Transverse colon (tissue), 4 donors: ENCODE results near the gene EPB41L5. TPM values are rescaled to one million over a fixed set of nuclear protein-coding genes. Genes with fewer than 3 reads are reported as not detected.

Experiments used
- DNase-seq: peaks from one replicate; pipeline ENCODE4 v3.0.0-alpha.2; 2019
- H3K27ac ChIP-seq, 4 donors: fragments of 200-600 bp; sonication (generic); 2 replicates each; pipeline ENCODE4 v1.5.1; 2016 to 2018; ENCODE audit warnings: inconsistent platforms in 4 of 4
- H3K27me3 ChIP-seq: fragments of 200-600 bp; sonication (generic); 2 replicates; pipeline ENCODE4 v1.5.1; 2017; ENCODE audit warnings: inconsistent platforms
- H3K36me3 ChIP-seq, 4 donors: fragments of 200-600 bp; sonication (generic); 2 replicates each; pipeline ENCODE4 v1.5.1; 2017 to 2019; ENCODE audit warnings: inconsistent platforms in 4 of 4
- H3K4me1 ChIP-seq, 4 donors: fragments of 200-600 bp; sonication (generic); 2 replicates each; pipeline ENCODE4 v1.5.1; 2017 to 2020; ENCODE audit warnings: inconsistent platforms in 4 of 4
- H3K4me3 ChIP-seq, 4 donors: fragments of 200-600 bp; sonication (generic); 1 replicate in 1 of 4; 2 replicates in 3 of 4; pipeline versions ENCODE4 v1.5.1 to v1.6.1; 2017 to 2019; ENCODE audit warnings: inconsistent platforms in 4 of 4
- H3K9me3 ChIP-seq, 2 donors: fragments of 200-600 bp; sonication (generic); 2 replicates each; pipeline ENCODE4 v1.5.1; 2017 to 2019; ENCODE audit warnings: inconsistent platforms in 2 of 2
- CTCF ChIP-seq, 5 experiments: fragments of 200-600 bp in 3 of 5; fragments of 450-650 bp in 2 of 5; sonication (generic) in 3 of 5; IDR thresholded peaks; 1 replicate in 2 of 5; 2 replicates in 3 of 5; pipeline ENCODE4 v1.5.1; 2016 to 2017; ENCODE audit warnings: antibody characterized with exemption in 5 of 5, inconsistent platforms in 3 of 5, mild to moderate bottlenecking in 2 of 5, moderate library complexity in 1 of 5
- EP300 ChIP-seq: sonication (generic); formaldehyde crosslinking; IDR thresholded peaks from one replicate; pipeline ENCODE4 v1.6.1; 2017; ENCODE audit warnings: antibody characterized with exemption, low read depth
- POLR2A ChIP-seq: fragments of 450-650 bp; IDR thresholded peaks from one replicate; pipeline ENCODE4 v1.6.1; 2016; ENCODE audit warnings: antibody characterized with exemption, mild to moderate bottlenecking, moderate library complexity
- POLR2AphosphoS5 ChIP-seq, 3 donors: sonication (generic); formaldehyde crosslinking; IDR thresholded peaks; one replicate each; pipeline ENCODE4 v1.6.1; 2016; ENCODE audit warnings: antibody characterized with exemption in 3 of 3
- WGBS, 2 donors: methylation state at CpG; one replicate each; pipeline ENCODE4 v1.1.5; 2018; ENCODE audit warnings: low coverage in 1 of 2; 5-methylcytosine and 5-hydroxymethylcytosine counted together
- in situ Hi-C, 4 donors: fragments of 200-750 bp; cut with MboI; loops; one replicate each; pipeline versions ENCODE4 v1.15.0 to v1.15.1; 2017; ENCODE audit warnings: low sequenced_read_pairs in 3 of 4, low pct_ligation_motif_present in 1 of 4, low pct_unique_long_range_greater_than_20kb in 1 of 4
- intact Hi-C: fragments of 100-400 bp; cut with DNase I; formaldehyde crosslinking; loops from one replicate; pipeline ENCODE4 v1.15.1; 2023; ENCODE audit warnings: low total_unique reads
- total RNA-seq, 4 donors: library from RNA; depleted of rRNA; stranded (reverse); fragments of >200 nt; gene quantifications; one replicate each; pipeline ENCODE4 v1.1.0, GENCODE V29; 2016

EPB41L5 gene
- total RNA-seq, 4 donors from 2014 or later = 11.1 to 36.5 (median 27.6) TPM

- 67 to 88% methylated on average over 1 of the region's 1 CpG for WGBS, 2 donors
- no peak for TF ChIP-seq POLR2AphosphoS5 (IDR thresholded peaks at IDR 0.05)
- Histone ChIP-seq H3K4me3 (no peak overlapping the region), H3K9me3 (no peaks in the 10 kb centered on the region), H3K36me3 (no peaks in the 10 kb centered on the region), H3K27ac (no peak overlapping the region), H3K4me1 (peaks cover 11 to 29% (median 18%) of the 10 kb centered on the region in 4 donors), H3K27me3 (no peaks in the 10 kb centered on the region)
- in situ Hi-C loops = no loop called here
- intact Hi-C loops = no loop called here
- no peak for DNase-seq
Measured at GRCh38 chr2:120108749-120109148, 95.9 kb downstream of the EPB41L5 start.

GRCh38 chr2:120109186-120110061, 96.5 kb downstream of the EPB41L5 start:
- no peak for DNase-seq
- in situ Hi-C loops = loop anchor here in 1 of 4 donors (10.0 kb wide), 1 partner anchor 65 kb away; no protein-coding TSS in a partner anchor

DNA sequence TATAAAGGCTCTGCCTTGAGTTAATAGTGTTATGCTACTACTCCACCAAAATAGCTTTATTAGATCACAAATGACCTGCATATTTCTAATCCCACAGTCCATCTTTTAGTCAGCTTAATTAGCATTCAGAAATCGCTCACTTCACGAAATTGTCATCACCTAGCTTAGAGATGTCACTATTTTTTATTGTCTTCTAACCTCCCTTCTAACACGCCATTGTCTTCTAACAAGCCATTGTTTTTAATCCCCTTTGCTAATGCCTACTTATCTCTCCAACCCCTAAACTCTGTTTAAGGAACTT, 97.1 kb downstream of the EPB41L5 start:
- no peak for DNase-seq
- intact Hi-C loops = no loop called here
- in situ Hi-C loops = loop anchor here in 1 of 4 donors (10.0 kb wide), 1 partner anchor 65 kb away; no protein-coding TSS in a partner anchor
- H3K4me1 ChIP-seq = peaks cover 11 to 27% (median 18%) of the 10 kb centered on the region in 4 donors
- H3K27me3 ChIP-seq = no peaks in the 10 kb centered on the region
- 87 to 92% methylated on average over 2 to 3 of the region's 3 CpGs for WGBS, 2 donors
- no peak for TF ChIP-seq CTCF (IDR thresholded peaks at IDR 0.05)
- TF ChIP-seq POLR2AphosphoS5 (IDR thresholded peaks at IDR 0.05) = no peak
- no peak for TF ChIP-seq POLR2A
- TF ChIP-seq EP300 = no peak
- no peak overlapping the region for H3K27ac ChIP-seq
- H3K36me3 ChIP-seq = no peaks in the 10 kb centered on the region
- no peaks in the 10 kb centered on the region for H3K9me3 ChIP-seq
- no peak overlapping the region for H3K4me3 ChIP-seq

More at GRCh38 chr2:120109186-120110061, 96.5 kb downstream of the EPB41L5 start:
- WGBS, 2 donors = 35 to 64% methylated on average over 3 of the region's 3 CpGs
- intact Hi-C loops = no loop called here
- H3K9me3 ChIP-seq = no peaks in the 10 kb centered on the region
- H3K36me3 ChIP-seq = no peaks in the 10 kb centered on the region
- H3K27me3 ChIP-seq = no peaks in the 10 kb centered on the region
- peaks cover 11 to 29% (median 18%) of the 10 kb centered on the region in 4 donors for H3K4me1 ChIP-seq
- no peak for TF ChIP-seq CTCF (IDR thresholded peaks at IDR 0.05)
- no peak for TF ChIP-seq POLR2A
- no peak for TF ChIP-seq POLR2AphosphoS5 (IDR thresholded peaks at IDR 0.05)
- TF ChIP-seq EP300 = no peak
- no peak overlapping the region for H3K27ac ChIP-seq
- H3K4me3 ChIP-seq = no peak overlapping the region

- DNase-seq = no peak
- H3K27me3 ChIP-seq = no peaks in the 10 kb centered on the region
- no peak overlapping the region for H3K27ac ChIP-seq
- intact Hi-C loops = no loop called here
- no peak overlapping the region for H3K4me3 ChIP-seq
- in situ Hi-C loops = loop anchor here in 1 of 4 donors (10.0 kb wide), 1 partner anchor 64 kb away; no protein-coding TSS in a partner anchor
- no peaks in the 10 kb centered on the region for H3K36me3 ChIP-seq
- no peaks in the 10 kb centered on the region for H3K9me3 ChIP-seq
- no peak for TF ChIP-seq POLR2AphosphoS5 (IDR thresholded peaks at IDR 0.05)
- no peak for TF ChIP-seq CTCF (IDR thresholded peaks at IDR 0.05)
- no peak for TF ChIP-seq POLR2A
- TF ChIP-seq EP300 = no peak
- WGBS, 2 donors = 83 to 100% methylated on average over 2 to 6 of the region's 6 CpGs
- H3K4me1 ChIP-seq = peaks cover 11 to 25% (median 18%) of the 10 kb centered on the region in 4 donors
Measured at GRCh38 chr2:120110507-120110906, 97.6 kb downstream of the EPB41L5 start.
